Activated T-cell treated with anti-CD3 and anti-CD28 coated beads, Interleukin-2, amount 50 U/mL, for 4 hours (primary cell): Measurements from ENCODE around the gene SP110. TPM values are rescaled to one million over a fixed set of nuclear protein-coding genes. Genes with fewer than 3 reads are reported as not detected.

Experiments used
- total RNA-seq, 3 donors: library from RNA; stranded (reverse); gene quantifications; one replicate each; pipeline ENCODE4 v1.2.1, GENCODE V29; 2021

The SP110 gene
- total RNA-seq, 3 donors from 2014 or later, result 47.9 to 55.0 (median 49.1) TPM

Other genes with a start within 250 kb of the SP110 start
- under 1 TPM; 0.43 to 0.74 (median 0.43) TPM for gene SLC16A14, start 151.1 kb downstream of the SP110 start, total RNA-seq
- gene SP140, start 5.8 kb upstream of the SP110 start, total RNA-seq, result 10 to 100 TPM; 38.4 to 50.6 (median 43.9) TPM
- 10 to 100 TPM; 24.1 to 30.3 (median 28.7) TPM for gene SP140L, start 107.2 kb upstream of the SP110 start, total RNA-seq
- gene SP100, start 196.2 kb upstream of the SP110 start, total RNA-seq, result 10 to 100 TPM; 50.7 to 69.7 (median 54.9) TPM